HepG2 (cell line): Measurements from ENCODE around the gene TOP2A. TPM values are rescaled to one million over a fixed set of nuclear protein-coding genes. Genes with fewer than 3 reads are reported as not detected.

ENCODE experiments used
- AGO2 ChIP-seq: fragments of 200-400 bp; formaldehyde crosslinking; optimal IDR thresholded peaks from 2 replicates; pipeline ENCODE3; 2017; ENCODE audit warnings: mild to moderate bottlenecking, low read depth, low read length, moderate library complexity
- ARNT ChIP-seq: fragments of 450-650 bp; IDR thresholded peaks from 2 replicates; pipeline ENCODE4 v1.6.1; 2017
- ATF6 ChIP-seq: sonication (generic); formaldehyde crosslinking; conservative IDR thresholded peaks from 2 replicates; pipeline ENCODE4 v1.4.0; 2020; ENCODE audit warnings: missing genetic modification reagents
- DRAP1 ChIP-seq: IDR thresholded peaks from 2 replicates; pipeline ENCODE4 v1.6.1; 2016; ENCODE audit warnings: missing genetic modification reagents, missing compliant biosample characterization
- FOXP4 ChIP-seq: sonication (generic); formaldehyde crosslinking; IDR thresholded peaks from 2 replicates; pipeline ENCODE4 v1.4.0; 2020; ENCODE audit warnings: missing genetic modification reagents
- HES4 ChIP-seq: sonication (generic); formaldehyde crosslinking; IDR thresholded peaks from 2 replicates; pipeline ENCODE4 v1.9.0; 2021; ENCODE audit warnings: mild to moderate bottlenecking, missing genetic modification reagents, borderline replicate concordance
- HNF4A ChIP-seq: sonication (generic); formaldehyde crosslinking; IDR thresholded peaks from 2 replicates; pipeline ENCODE4 v1.4.0; 2020; ENCODE audit warnings: missing genetic modification reagents
- JUN ChIP-seq: sonication (generic); formaldehyde crosslinking; IDR thresholded peaks from 2 replicates; pipeline ENCODE4 v1.4.0; 2020; ENCODE audit warnings: mild to moderate bottlenecking, missing genetic modification reagents
- KDM1A ChIP-seq: IDR thresholded peaks from 2 replicates; pipeline ENCODE4 v1.6.1; 2016; ENCODE audit warnings: missing compliant biosample characterization
- KDM5B ChIP-seq: sonication (generic); formaldehyde crosslinking; IDR thresholded peaks from 2 replicates; pipeline ENCODE4 v1.4.0; 2020; ENCODE audit warnings: missing genetic modification reagents, mild to moderate bottlenecking, borderline replicate concordance
- MLX ChIP-seq: IDR thresholded peaks from 2 replicates; pipeline ENCODE4 v1.6.1; 2016
- SMAD3 ChIP-seq: sonication (generic); formaldehyde crosslinking; IDR thresholded peaks from 2 replicates; pipeline ENCODE4 v1.4.0; 2020; ENCODE audit warnings: missing genetic modification reagents
- SP4 ChIP-seq: sonication (generic); formaldehyde crosslinking; IDR thresholded peaks from 2 replicates; pipeline ENCODE4 v1.8.1; 2023; ENCODE audit warnings: mild to moderate bottlenecking, missing genetic modification reagents
- SRF ChIP-seq: IDR thresholded peaks from 2 replicates; pipeline ENCODE4 v1.6.1; 2011; ENCODE audit warnings: mild to moderate bottlenecking, low read depth, low read length, moderate library complexity
- TAF1 ChIP-seq: sonication (generic); formaldehyde crosslinking; IDR thresholded peaks from 2 replicates; pipeline ENCODE4 v1.4.0; 2020; ENCODE audit warnings: missing genetic modification reagents
- TCF12 ChIP-seq, 2 experiments: fragments of 450-650 bp in 1 of 2; sonication (generic) in 1 of 2; formaldehyde crosslinking in 1 of 2; IDR thresholded peaks; 2 replicates each; pipeline versions ENCODE4 v1.6.1 to v1.8.0; 2017 to 2022; ENCODE audit warnings: antibody characterized with exemption in 1 of 2, mild to moderate bottlenecking in 1 of 2, missing genetic modification reagents in 1 of 2, moderate library complexity in 1 of 2
- TP53 ChIP-seq: sonication (generic); formaldehyde crosslinking; conservative IDR thresholded peaks from 2 replicates; pipeline ENCODE4 v1.4.0; 2020; ENCODE audit warnings: missing genetic modification reagents
- ZBTB26 ChIP-seq: IDR thresholded peaks from 2 replicates; pipeline ENCODE4 v1.6.1; 2016; ENCODE audit warnings: missing compliant biosample characterization, missing genetic modification reagents, borderline replicate concordance
- ZBTB44 ChIP-seq: sonication (generic); formaldehyde crosslinking; IDR thresholded peaks from 2 replicates; pipeline ENCODE4 v1.4.0; 2020; ENCODE audit warnings: missing genetic modification reagents
- ZNF44 ChIP-seq: sonication (generic); formaldehyde crosslinking; IDR thresholded peaks from 2 replicates; pipeline ENCODE4 v1.5.1; 2020; ENCODE audit warnings: mild to moderate bottlenecking, missing genetic modification reagents
- ZNF552 ChIP-seq: sonication (generic); formaldehyde crosslinking; IDR thresholded peaks from 2 replicates; pipeline ENCODE4 v1.9.0; 2022; ENCODE audit warnings: missing genetic modification reagents, mild to moderate bottlenecking, borderline replicate concordance
- ZSCAN20 ChIP-seq: sonication (generic); formaldehyde crosslinking; IDR thresholded peaks from 2 replicates; pipeline ENCODE4 v1.4.0; 2020; ENCODE audit warnings: missing genetic modification reagents, mild to moderate bottlenecking, borderline replicate concordance
- polyA plus RNA-seq, 8 experiments: library from polyadenylated mRNA; depleted of rRNA in 3 of 8; stranded (reverse) in 7 of 8; unstranded in 1 of 8; fragments of >200 nt; fragmentation: Illumina TruSeq in 4 of 8; extraction: Trizol in 4 of 8; gene quantifications; 2 replicates each; pipeline versions ENCODE4 v1.2.1 to v1.2.3, GENCODE V29; 2011 to 2016; ENCODE audit warnings: low read depth in 4 of 8, missing spikeins in 1 of 8, mixed read lengths in 1 of 8; ENCODE audit not compliant: insufficient read depth in 1 of 8
- total RNA-seq, 5 experiments: library from RNA; depleted of rRNA; stranded (reverse); fragments of >200 nt; fragmentation: Illumina TruSeq; extraction: Trizol; gene quantifications; 2 replicates each; pipeline ENCODE4 v1.2.3, GENCODE V29; 2016; ENCODE audit warnings: low read depth in 1 of 5

TOP2A gene
- total and polyA plus RNA-seq, 2 of the 13 experiments (the other 11 are each of a cell fraction or from before 2014, with no cell fraction given): 108 to 327 TPM

GRCh38 chr17:40362696-40363110 lies 55.0 kb downstream of the TOP2A start (continued):
- 0 out of 2 replicates have a peak, but pooled peaks have one; percentile 58 for TF ChIP-seq ZBTB44
- TF ChIP-seq JUN (CRISPR knock-in tag): no peak
- peak; percentile 36; the same call in 1 of the 2 replicates for TF ChIP-seq KDM1A (CRISPR knock-in tag)
- peak; percentile 92; the same call in 1 of the 2 replicates for TF ChIP-seq KDM5B
- TF ChIP-seq HNF4A (CRISPR knock-in tag): no peak; the same call in 1 of the 2 replicates
- no peak for TF ChIP-seq TCF12 (IDR thresholded peaks at IDR 0.05)
- TF ChIP-seq TCF12 (CRISPR knock-in tag; IDR thresholded peaks at IDR 0.05): no peak
- no peak for TF ChIP-seq AGO2
- TF ChIP-seq ZNF44 (CRISPR knock-in tag): peak; percentile 76; the same call in 1 of the 2 replicates
- TF ChIP-seq ZSCAN20 (CRISPR knock-in tag): peak; percentile 70; the same call in 1 of the 2 replicates
- TF ChIP-seq MLX (CRISPR knock-in tag): peak; percentile 68; the same call in 1 of the 2 replicates
- TF ChIP-seq ARNT: no peak
- TF ChIP-seq ZBTB26: peak; percentile 81; the same call in 1 of the 2 replicates
- TF ChIP-seq FOXP4 (CRISPR knock-in tag): peak; percentile 66; the same call in 1 of the 2 replicates
- no peak for TF ChIP-seq SRF
- peak; percentile 66; the same call in 1 of the 2 replicates for TF ChIP-seq TAF1 (CRISPR knock-in tag)
- peak; percentile 68; the same call in 1 of the 2 replicates for TF ChIP-seq ZNF552 (CRISPR knock-in tag)
- no peak for TF ChIP-seq TP53 (CRISPR knock-in tag)
- TF ChIP-seq SMAD3: peak; percentile 81; the same call in 1 of the 2 replicates
- 0 out of 2 replicates have a peak, but pooled peaks have one; percentile 70 for TF ChIP-seq SP4 (CRISPR knock-in tag)
- peak; percentile 75 for TF ChIP-seq DRAP1
- TF ChIP-seq ATF6 (CRISPR knock-in tag): no peak
- TF ChIP-seq HES4 (CRISPR knock-in tag): peak; percentile 68; the same call in 1 of the 2 replicates
